Chondrocyte (in vitro differentiated cells): ENCODE results near the gene WWTR1. TPM values are rescaled to one million over a fixed set of nuclear protein-coding genes. Genes with fewer than 3 reads are reported as not detected.
A peak's percentile ranks its signal among the peaks of the same experiment; 100 is the strongest.

ENCODE experiments used
- DNase-seq: peaks from one replicate; pipeline ENCODE4 v3.0.0; 2021; ENCODE audit warnings: mixed read lengths, low spot score
- H3K27ac Mint-ChIP-seq: one replicate; pipeline ENCODE4 v1.8.0; 2021; ENCODE audit warnings: mild to moderate bottlenecking, moderate library complexity, mixed read lengths; ENCODE audit not compliant: unreplicated experiment
- H3K27me3 Mint-ChIP-seq: 2 replicates; pipeline ENCODE4 v1.8.0; 2021; ENCODE audit warnings: low read depth, mixed read lengths
- H3K36me3 Mint-ChIP-seq: 2 replicates; pipeline ENCODE4 v1.8.0; 2021; ENCODE audit warnings: low read depth, mixed read lengths
- H3K4me1 Mint-ChIP-seq: 2 replicates; pipeline ENCODE4 v1.8.0; 2021; ENCODE audit warnings: low read depth, mild to moderate bottlenecking, mixed read lengths
- H3K4me3 Mint-ChIP-seq: one replicate; pipeline ENCODE4 v1.8.0; 2021; ENCODE audit warnings: mild to moderate bottlenecking, moderate library complexity, mixed read lengths; ENCODE audit not compliant: unreplicated experiment
- H3K9me3 Mint-ChIP-seq: 2 replicates; pipeline ENCODE4 v1.8.0; 2021; ENCODE audit warnings: low read depth, mixed read lengths
- CTCF ChIP-seq: fragments of 200-600 bp; sonication (generic); IDR thresholded peaks from 2 replicates; pipeline ENCODE4 v1.5.0; 2021; ENCODE audit warnings: antibody characterized with exemption, mild to moderate bottlenecking, moderate library complexity
- long read RNA-seq: library from polyadenylated mRNA; stranded (forward); transcript quantifications from one replicate; pipeline ENCODE4 v2.0.0, GENCODE V29; 2021
- total RNA-seq: library from RNA; stranded (reverse); gene quantifications from 3 replicates; pipeline ENCODE4 v1.2.1, GENCODE V29; 2021

Gene WWTR1
- total RNA-seq = 107 to 121 TPM (median 111 TPM) in 3 replicates
- long read RNA-seq, transcript WWTR1-201 (7 exons, 2,103 nt) = major isoform, 13 of 39 reads
- long read RNA-seq, partial matches to known transcripts = 12 of 39 reads
- long read RNA-seq, other reads (novel, unspliced or antisense) = 14 of 39 reads

DNA sequence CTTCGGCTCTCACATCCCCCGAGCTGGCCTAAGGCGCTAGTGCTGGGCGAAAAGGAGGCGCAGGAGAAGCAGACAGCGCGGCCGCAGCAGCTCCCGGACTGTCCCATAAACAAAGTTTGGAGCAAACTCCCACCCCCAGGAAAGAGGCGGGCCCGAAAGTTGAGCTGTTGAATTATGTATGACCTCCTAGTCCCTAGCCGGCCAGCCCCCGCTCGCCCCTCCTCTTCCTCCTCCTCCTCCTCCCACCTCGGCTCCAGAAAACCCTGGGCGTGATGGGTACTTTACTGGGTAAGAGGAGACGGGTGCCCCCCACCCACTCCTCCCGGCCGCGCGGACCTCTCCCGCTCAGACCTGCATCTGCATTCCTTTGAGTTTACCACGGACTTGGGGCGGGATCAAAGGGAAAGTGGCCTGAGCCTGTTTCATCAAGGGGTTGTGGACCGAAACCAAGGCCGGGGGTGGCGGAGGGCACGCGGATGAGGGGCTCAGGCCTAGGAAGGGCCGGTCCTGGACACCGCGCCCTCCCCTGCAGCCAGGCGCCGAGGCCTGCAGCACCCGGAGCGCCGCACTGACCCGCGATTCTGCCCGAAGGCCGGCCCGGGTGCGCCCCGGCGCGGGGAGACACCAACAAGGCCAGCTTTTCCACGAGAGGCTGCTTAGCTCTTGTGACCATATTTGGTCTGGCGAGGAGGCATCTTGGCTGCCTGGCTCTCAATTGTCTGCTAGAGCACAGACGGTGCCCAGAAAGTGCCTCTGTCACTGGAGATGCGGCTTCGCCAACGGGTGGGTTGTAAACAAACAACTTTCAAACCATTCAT is at the start of gene WWTR1:
TSS of gene WWTR1 (minus strand) at position 100 of the 818 bp plus-strand sequence. CDS start 719 bp downstream, outside the sequence.
- DNase-seq = peak; percentile 98
- peak; percentile 71 for TF ChIP-seq CTCF
- Mint-ChIP-seq H3K4me1 (peaks cover 62% of the 10 kb centered on the region), H3K9me3 (no peaks in the 10 kb centered on the region), H3K27ac (peak within 1 kb of the TSS; percentile 98), H3K4me3 (peak within 1 kb of the TSS; percentile 97), H3K27me3 (no peaks in the 10 kb centered on the region), H3K36me3 (peaks cover 7% of the 10 kb centered on the region)

DNA sequence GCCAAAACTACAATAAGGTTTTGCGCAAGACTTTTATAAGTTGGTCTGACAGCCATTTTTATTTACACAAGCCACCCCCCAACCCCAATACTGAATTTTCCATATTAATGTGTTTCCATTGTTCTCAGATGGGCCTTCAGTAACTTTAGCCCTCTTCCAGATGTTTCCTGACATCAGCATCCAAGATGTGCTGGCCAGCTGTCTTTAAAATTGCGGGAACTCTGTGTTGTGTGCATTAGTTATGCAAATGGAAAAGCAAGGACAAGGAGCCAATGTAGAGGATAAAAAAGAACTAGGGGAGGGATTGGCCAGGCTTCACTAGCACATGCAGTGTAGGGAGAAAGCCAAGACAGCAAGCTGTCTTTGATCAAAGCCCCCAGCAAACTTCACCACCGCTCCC is 49.1 kb upstream of the WWTR1 start:
- no peak overlapping the region for H3K27ac Mint-ChIP-seq
- H3K4me1 Mint-ChIP-seq = peaks cover 12% of the 10 kb centered on the region
- H3K9me3 Mint-ChIP-seq = no peaks in the 10 kb centered on the region
- H3K27me3 Mint-ChIP-seq = no peaks in the 10 kb centered on the region
- no peak for TF ChIP-seq CTCF
- no peak for DNase-seq
- H3K36me3 Mint-ChIP-seq = no peaks in the 10 kb centered on the region
- H3K4me3 Mint-ChIP-seq = no peak overlapping the region

DNA sequence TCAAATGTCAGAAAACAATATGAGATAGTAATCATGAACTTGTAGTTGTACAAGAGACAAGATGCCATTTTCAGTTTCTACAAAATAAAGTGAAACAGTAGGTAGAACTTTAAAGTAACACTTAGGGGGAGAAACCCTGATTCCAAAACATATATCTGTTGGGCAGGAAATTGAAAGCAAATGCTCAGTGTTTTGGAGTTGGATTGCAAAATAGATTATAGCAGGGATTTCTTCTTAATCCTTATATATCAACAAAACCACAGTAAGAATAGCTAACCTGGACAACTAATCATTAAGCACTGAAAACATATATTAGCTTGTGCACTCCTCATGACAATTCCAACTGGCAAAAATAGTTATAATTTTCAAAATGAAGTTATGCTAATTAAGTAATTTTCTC is 47.6 kb upstream of the WWTR1 start:
- DNase-seq = no peak
- Mint-ChIP-seq H3K36me3 (no peaks in the 10 kb centered on the region), H3K9me3 (no peaks in the 10 kb centered on the region), H3K4me3 (no peak overlapping the region), H3K27me3 (no peaks in the 10 kb centered on the region), H3K27ac (no peak overlapping the region), H3K4me1 (peaks cover 17% of the 10 kb centered on the region)
- no peak for TF ChIP-seq CTCF

DNA sequence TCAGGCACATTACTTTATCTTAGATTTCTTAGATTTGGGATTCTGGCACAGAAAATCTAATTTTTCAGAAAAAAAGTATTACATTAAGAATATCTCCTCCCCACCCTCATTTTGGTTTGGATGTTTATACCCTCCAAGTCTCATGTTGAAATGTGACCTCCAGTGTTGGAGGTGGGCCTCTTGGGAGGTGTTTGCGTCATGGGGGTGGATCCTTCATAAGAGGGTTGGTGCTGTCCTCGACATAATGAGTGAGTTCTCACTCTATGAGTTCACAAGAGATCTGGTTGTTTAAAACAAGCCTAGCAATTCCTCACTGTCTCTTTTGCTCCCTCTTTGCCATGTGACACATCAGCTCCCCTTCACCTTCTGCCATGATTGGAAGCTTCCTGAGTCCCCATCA is 45.6 kb upstream of the WWTR1 start:
- Mint-ChIP-seq H3K9me3 (peaks cover 9% of the 10 kb centered on the region), H3K36me3 (peaks cover 1% of the 10 kb centered on the region)

More for the DNA sequence above, 45.6 kb upstream of the WWTR1 start:
- no peak for TF ChIP-seq CTCF
- H3K27me3 Mint-ChIP-seq = no peaks in the 10 kb centered on the region
- DNase-seq = no peak
- no peak overlapping the region for H3K4me3 Mint-ChIP-seq
- H3K27ac Mint-ChIP-seq = no peak overlapping the region
- peaks cover 17% of the 10 kb centered on the region for H3K4me1 Mint-ChIP-seq
